Measurements from ENCODE around the gene MAB21L3. TPM values are rescaled to one million over a fixed set of nuclear protein-coding genes. Genes with fewer than 3 reads are reported as not detected.
A peak's percentile ranks its signal among the peaks of the same experiment; 100 is the strongest.

Gene MAB21L3
- total RNA-seq, 1 donor from 2014 or later = not detected

- H3K36me3 Mint-ChIP-seq (ENCODE audit: unreplicated experiment) = no peaks in the 10 kb centered on the region
- no peak overlapping the region for H3K27ac Mint-ChIP-seq (ENCODE audit: unreplicated experiment)
- no peak for TF ChIP-seq CTCF (IDR thresholded peaks at IDR 0.05)
These were observed 12.8 kb downstream of the MAB21L3 start for GRCh38 chr1:116123837-116124533.

GRCh38 chr1:116125758-116126157 lies 14.6 kb downstream of the MAB21L3 start:
- Mint-ChIP-seq H3K27ac (ENCODE audit: unreplicated experiment) (no peak overlapping the region), H3K36me3 (ENCODE audit: unreplicated experiment) (no peaks in the 10 kb centered on the region), H3K9me3 (ENCODE audit: unreplicated experiment) (no peaks in the 10 kb centered on the region), H3K4me3 (ENCODE audit: unreplicated experiment) (no peak overlapping the region), H3K27me3 (ENCODE audit: unreplicated experiment) (peaks cover 59% of the 10 kb centered on the region), H3K4me1 (ENCODE audit: unreplicated experiment) (peaks cover 12% of the 10 kb centered on the region)
- no peak for TF ChIP-seq CTCF (IDR thresholded peaks at IDR 0.05)
- no peak for DNase-seq (ENCODE audit: extremely low spot score, unreplicated experiment)

More at GRCh38 chr1:116123837-116124533, 12.8 kb downstream of the MAB21L3 start:
- Mint-ChIP-seq H3K9me3 (ENCODE audit: unreplicated experiment) (no peaks in the 10 kb centered on the region), H3K4me1 (ENCODE audit: unreplicated experiment) (peaks cover 12% of the 10 kb centered on the region), H3K27me3 (ENCODE audit: unreplicated experiment) (peaks cover 57% of the 10 kb centered on the region), H3K4me3 (ENCODE audit: unreplicated experiment) (no peak overlapping the region)
- DNase-seq (ENCODE audit: extremely low spot score, unreplicated experiment) = no peak

- TF ChIP-seq CTCF (IDR thresholded peaks at IDR 0.05) = no peak
- DNase-seq (ENCODE audit: extremely low spot score, unreplicated experiment) = no peak
- Mint-ChIP-seq H3K27ac (ENCODE audit: unreplicated experiment) (no peak overlapping the region), H3K27me3 (ENCODE audit: unreplicated experiment) (peaks cover 59% of the 10 kb centered on the region), H3K4me3 (ENCODE audit: unreplicated experiment) (no peak overlapping the region), H3K4me1 (ENCODE audit: unreplicated experiment) (peaks cover 12% of the 10 kb centered on the region), H3K36me3 (ENCODE audit: unreplicated experiment) (no peaks in the 10 kb centered on the region), H3K9me3 (ENCODE audit: unreplicated experiment) (no peaks in the 10 kb centered on the region)
These were observed 15.1 kb downstream of the MAB21L3 start for GRCh38 chr1:116126281-116126680.

- DNase-seq (ENCODE audit: extremely low spot score, unreplicated experiment) = peak; percentile 57
- Mint-ChIP-seq H3K4me1 (ENCODE audit: unreplicated experiment) (peaks cover 12% of the 10 kb centered on the region), H3K36me3 (ENCODE audit: unreplicated experiment) (no peaks in the 10 kb centered on the region)
These were observed 16.1 kb downstream of the MAB21L3 start for GRCh38 chr1:116127123-116127847.

More at GRCh38 chr1:116127123-116127847, 16.1 kb downstream of the MAB21L3 start:
- H3K9me3 Mint-ChIP-seq (ENCODE audit: unreplicated experiment) = no peaks in the 10 kb centered on the region
- H3K4me3 Mint-ChIP-seq (ENCODE audit: unreplicated experiment) = no peak overlapping the region
- no peak for TF ChIP-seq CTCF (IDR thresholded peaks at IDR 0.05)
- H3K27ac Mint-ChIP-seq (ENCODE audit: unreplicated experiment) = no peak overlapping the region
- peaks cover 59% of the 10 kb centered on the region for H3K27me3 Mint-ChIP-seq (ENCODE audit: unreplicated experiment)

All from osteocyte (in vitro differentiated cells).